ENCODE measurements around the gene KCNH1. TPM values are rescaled to one million over a fixed set of nuclear protein-coding genes. Genes with fewer than 3 reads are reported as not detected.

The KCNH1 gene
- total and polyA plus RNA-seq, 2 experiments from 2014 or later: 0.28 TPM; not detected in 1

- Mint-ChIP-seq H3K9me3 (no peaks in the 10 kb centered on the region), H3K4me1 (peaks cover 6% of the 10 kb centered on the region), H3K4me3 (no peak overlapping the region), H3K27ac (no peak overlapping the region), H3K27me3 (ENCODE audit: insufficient read depth, low read depth, poor library complexity) (peaks cover 21% of the 10 kb centered on the region), H3K36me3 (ENCODE audit: low read depth) (no peaks in the 10 kb centered on the region)
- H3K36me3 ChIP-seq (ENCODE audit: insufficient read depth): no peaks in the 10 kb centered on the region
- no peak for DNase-seq (ENCODE audit: low spot score)
- no peak overlapping the region for H2AFZ ChIP-seq
- no peak overlapping the region for H3K27ac ChIP-seq (ENCODE audit: low read depth)
- H3F3A ChIP-seq (replicated peaks; ENCODE audit: low read depth): no peaks in the 10 kb centered on the region
- peaks cover 32% of the 10 kb centered on the region for H3K27me3 ChIP-seq (ENCODE audit: insufficient read depth)
- no peak overlapping the region for H3K4me2 ChIP-seq
- TF ChIP-seq REST (IDR thresholded peaks at IDR 0.05; ENCODE audit: unreplicated experiment) (no peak), POLR2AphosphoS5 (IDR thresholded peaks at IDR 0.05; ENCODE audit: low read depth) (no peak), CREB1 (CRISPR knock-in tag; IDR thresholded peaks at IDR 0.05; ENCODE audit: low read depth) (no peak), ZNF331 (CRISPR knock-in tag; IDR thresholded peaks at IDR 0.05; ENCODE audit: low read depth) (no peak), STAT1 (IDR thresholded peaks at IDR 0.05; ENCODE audit: unreplicated experiment) (no peak), EZH2 (IDR thresholded peaks at IDR 0.05; ENCODE audit: low read depth, unreplicated experiment) (no peak), ETS1 (IDR thresholded peaks at IDR 0.05) (no peak), NANOG (IDR thresholded peaks at IDR 0.05; ENCODE audit: borderline replicate concordance) (no peak), EZH2phosphoT487 (IDR thresholded peaks at IDR 0.05; ENCODE audit: unreplicated experiment) (no peak), ZNF114 (CRISPR knock-in tag; IDR thresholded peaks at IDR 0.05) (no peak), JUNB (IDR thresholded peaks at IDR 0.05; ENCODE audit: unreplicated experiment) (no peak)
- TF ChIP-seq, protein P1, sequence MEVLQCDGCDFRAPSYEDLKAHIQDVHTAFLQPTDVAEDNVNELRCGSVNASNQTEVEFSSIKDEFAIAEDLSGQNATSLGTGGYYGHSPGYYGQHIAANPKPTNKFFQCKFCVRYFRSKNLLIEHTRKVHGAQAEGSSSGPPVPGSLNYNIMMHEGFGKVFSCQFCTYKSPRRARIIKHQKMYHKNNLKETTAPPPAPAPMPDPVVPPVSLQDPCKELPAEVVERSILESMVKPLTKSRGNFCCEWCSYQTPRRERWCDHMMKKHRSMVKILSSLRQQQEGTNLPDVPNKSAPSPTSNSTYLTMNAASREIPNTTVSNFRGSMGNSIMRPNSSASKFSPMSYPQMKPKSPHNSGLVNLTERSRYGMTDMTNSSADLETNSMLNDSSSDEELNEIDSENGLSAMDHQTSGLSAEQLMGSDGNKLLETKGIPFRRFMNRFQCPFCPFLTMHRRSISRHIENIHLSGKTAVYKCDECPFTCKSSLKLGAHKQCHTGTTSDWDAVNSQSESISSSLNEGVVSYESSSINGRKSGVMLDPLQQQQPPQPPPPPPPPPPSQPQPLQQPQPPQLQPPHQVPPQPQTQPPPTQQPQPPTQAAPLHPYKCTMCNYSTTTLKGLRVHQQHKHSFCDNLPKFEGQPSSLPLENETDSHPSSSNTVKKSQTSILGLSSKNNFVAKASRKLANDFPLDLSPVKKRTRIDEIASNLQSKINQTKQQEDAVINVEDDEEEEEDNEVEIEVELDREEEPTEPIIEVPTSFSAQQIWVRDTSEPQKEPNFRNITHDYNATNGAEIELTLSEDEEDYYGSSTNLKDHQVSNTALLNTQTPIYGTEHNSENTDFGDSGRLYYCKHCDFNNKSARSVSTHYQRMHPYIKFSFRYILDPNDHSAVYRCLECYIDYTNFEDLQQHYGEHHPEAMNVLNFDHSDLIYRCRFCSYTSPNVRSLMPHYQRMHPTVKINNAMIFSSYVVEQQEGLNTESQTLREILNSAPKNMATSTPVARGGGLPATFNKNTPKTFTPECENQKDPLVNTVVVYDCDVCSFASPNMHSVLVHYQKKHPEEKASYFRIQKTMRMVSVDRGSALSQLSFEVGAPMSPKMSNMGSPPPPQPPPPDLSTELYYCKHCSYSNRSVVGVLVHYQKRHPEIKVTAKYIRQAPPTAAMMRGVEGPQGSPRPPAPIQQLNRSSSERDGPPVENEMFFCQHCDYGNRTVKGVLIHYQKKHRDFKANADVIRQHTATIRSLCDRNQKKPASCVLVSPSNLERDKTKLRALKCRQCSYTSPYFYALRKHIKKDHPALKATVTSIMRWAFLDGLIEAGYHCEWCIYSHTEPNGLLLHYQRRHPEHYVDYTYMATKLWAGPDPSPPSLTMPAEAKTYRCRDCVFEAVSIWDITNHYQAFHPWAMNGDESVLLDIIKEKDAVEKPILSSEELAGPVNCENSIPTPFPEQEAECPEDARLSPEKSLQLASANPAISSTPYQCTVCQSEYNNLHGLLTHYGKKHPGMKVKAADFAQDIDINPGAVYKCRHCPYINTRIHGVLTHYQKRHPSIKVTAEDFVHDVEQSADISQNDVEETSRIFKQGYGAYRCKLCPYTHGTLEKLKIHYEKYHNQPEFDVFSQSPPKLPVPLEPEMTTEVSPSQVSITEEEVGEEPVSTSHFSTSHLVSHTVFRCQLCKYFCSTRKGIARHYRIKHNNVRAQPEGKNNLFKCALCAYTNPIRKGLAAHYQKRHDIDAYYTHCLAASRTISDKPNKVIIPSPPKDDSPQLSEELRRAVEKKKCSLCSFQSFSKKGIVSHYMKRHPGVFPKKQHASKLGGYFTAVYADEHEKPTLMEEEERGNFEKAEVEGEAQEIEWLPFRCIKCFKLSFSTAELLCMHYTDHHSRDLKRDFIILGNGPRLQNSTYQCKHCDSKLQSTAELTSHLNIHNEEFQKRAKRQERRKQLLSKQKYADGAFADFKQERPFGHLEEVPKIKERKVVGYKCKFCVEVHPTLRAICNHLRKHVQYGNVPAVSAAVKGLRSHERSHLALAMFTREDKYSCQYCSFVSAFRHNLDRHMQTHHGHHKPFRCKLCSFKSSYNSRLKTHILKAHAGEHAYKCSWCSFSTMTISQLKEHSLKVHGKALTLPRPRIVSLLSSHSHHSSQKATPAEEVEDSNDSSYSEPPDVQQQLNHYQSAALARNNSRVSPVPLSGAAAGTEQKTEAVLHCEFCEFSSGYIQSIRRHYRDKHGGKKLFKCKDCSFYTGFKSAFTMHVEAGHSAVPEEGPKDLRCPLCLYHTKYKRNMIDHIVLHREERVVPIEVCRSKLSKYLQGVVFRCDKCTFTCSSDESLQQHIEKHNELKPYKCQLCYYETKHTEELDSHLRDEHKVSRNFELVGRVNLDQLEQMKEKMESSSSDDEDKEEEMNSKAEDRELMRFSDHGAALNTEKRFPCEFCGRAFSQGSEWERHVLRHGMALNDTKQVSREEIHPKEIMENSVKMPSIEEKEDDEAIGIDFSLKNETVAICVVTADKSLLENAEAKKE (CRISPR knock-in tag; IDR thresholded peaks at IDR 0.05): no peak
- TF ChIP-seq, protein P2, sequence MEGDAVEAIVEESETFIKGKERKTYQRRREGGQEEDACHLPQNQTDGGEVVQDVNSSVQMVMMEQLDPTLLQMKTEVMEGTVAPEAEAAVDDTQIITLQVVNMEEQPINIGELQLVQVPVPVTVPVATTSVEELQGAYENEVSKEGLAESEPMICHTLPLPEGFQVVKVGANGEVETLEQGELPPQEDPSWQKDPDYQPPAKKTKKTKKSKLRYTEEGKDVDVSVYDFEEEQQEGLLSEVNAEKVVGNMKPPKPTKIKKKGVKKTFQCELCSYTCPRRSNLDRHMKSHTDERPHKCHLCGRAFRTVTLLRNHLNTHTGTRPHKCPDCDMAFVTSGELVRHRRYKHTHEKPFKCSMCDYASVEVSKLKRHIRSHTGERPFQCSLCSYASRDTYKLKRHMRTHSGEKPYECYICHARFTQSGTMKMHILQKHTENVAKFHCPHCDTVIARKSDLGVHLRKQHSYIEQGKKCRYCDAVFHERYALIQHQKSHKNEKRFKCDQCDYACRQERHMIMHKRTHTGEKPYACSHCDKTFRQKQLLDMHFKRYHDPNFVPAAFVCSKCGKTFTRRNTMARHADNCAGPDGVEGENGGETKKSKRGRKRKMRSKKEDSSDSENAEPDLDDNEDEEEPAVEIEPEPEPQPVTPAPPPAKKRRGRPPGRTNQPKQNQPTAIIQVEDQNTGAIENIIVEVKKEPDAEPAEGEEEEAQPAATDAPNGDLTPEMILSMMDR (conservative IDR thresholded peaks at IDR 0.05; ENCODE audit: low read depth in 2 of 2): no peak
- no peaks in the 10 kb centered on the region for H4K20me1 ChIP-seq (replicated peaks; ENCODE audit: insufficient read depth)
- no peaks in the 10 kb centered on the region for H3K9me2 ChIP-seq (ENCODE audit: insufficient read depth)
- no peak for ATAC-seq
- no peak overlapping the region for H3K4me3 ChIP-seq
- H3K79me2 ChIP-seq (replicated peaks; ENCODE audit: insufficient read depth): no peaks in the 10 kb centered on the region
- H3K4me1 ChIP-seq (ENCODE audit: insufficient read depth): peaks cover 4% of the 10 kb centered on the region; the same call in 1 of the 2 replicates
These were observed 4.2 kb downstream of the KCNH1 start for GRCh38 chr1:211129776-211130175.

All from GM23338 (cell line).